Endothelial cell of umbilical vein (primary cell): ENCODE results near the gene ARHGAP15. TPM values are rescaled to one million over a fixed set of nuclear protein-coding genes. Genes with fewer than 3 reads are reported as not detected.

Experiments used
- BruUV-seq: library from RNA; stranded (reverse); fragments of 400-500 nt; replicated peaks from 2 replicates; lab custom pipeline; 2021; lab: Mats Ljungman, UMichigan
- CTCF ChIA-PET: fragments of 300-600, 350-600 bp; sonication (Branson Sonifier 250); formaldehyde crosslinking; loops from one replicate; lab custom pipeline; 2021; ENCODE audit warnings: antibody characterized with exemption, inconsistent platforms; lab: Charles Lee
- POLR2A ChIA-PET: fragments of 300-600, 350-600 bp; sonication (Branson Sonifier 250); formaldehyde crosslinking; loops from one replicate; lab custom pipeline; 2021; ENCODE audit warnings: antibody characterized with exemption, inconsistent platforms; lab: Charles Lee
- DNase-seq: peaks from one replicate; pipeline ENCODE4 v3.0.0-alpha.2; 2011; ENCODE audit warnings: low read depth, low spot score
- FAIRE-seq: peaks from 2 replicates; lab custom pipeline; 2011; peaks lifted over from hg19 to GRCh38; lab: Jason Lieb, UNC
- H2AFZ ChIP-seq: 2 replicates; pipeline ENCODE4 v1.6.0; 2012; ENCODE audit warnings: low read depth, low read length, control low read depth, inconsistent platforms
- H3K27ac ChIP-seq: 2 replicates; pipeline ENCODE4 v1.5.1; 2011; ENCODE audit warnings: low read depth, mild to moderate bottlenecking, control low read depth, low read length, moderate library complexity; ENCODE audit not compliant: insufficient read depth
- H3K27me3 ChIP-seq, 2 experiments: 2 replicates each; pipeline versions ENCODE4 v1.6.0 to v1.6.1; 2011; ENCODE audit warnings: low read length in 2 of 2, mixed read lengths in 1 of 2; ENCODE audit not compliant: control insufficient read depth in 2 of 2, insufficient read depth in 2 of 2
- H3K36me3 ChIP-seq, 2 experiments: 2 replicates in 1 of 2; 3 replicates in 1 of 2; pipeline ENCODE4 v1.5.1; 2011; ENCODE audit warnings: low read length in 2 of 2, mild to moderate bottlenecking in 1 of 2, moderate library complexity in 1 of 2; ENCODE audit not compliant: control insufficient read depth in 2 of 2, insufficient read depth in 2 of 2; ENCODE audit errors: extremely low read depth in 1 of 2
- H3K4me1 ChIP-seq: 3 replicates; pipeline ENCODE4 v1.5.1; 2011; ENCODE audit warnings: mild to moderate bottlenecking, low read length; ENCODE audit not compliant: control insufficient read depth, insufficient read depth; ENCODE audit errors: extremely low read depth
- H3K4me2 ChIP-seq: 2 replicates; pipeline ENCODE4 v1.6.1; 2011; ENCODE audit warnings: low read length, control low read depth, mixed read lengths; ENCODE audit not compliant: insufficient read depth
- H3K4me3 ChIP-seq, 3 experiments: fragments of 200-600 bp in 1 of 3; sonication (generic), shearing (Covaris generic) in 1 of 3; replicated peaks in 1 of 3; 2 replicates each; pipeline ENCODE4 v1.5.1; 2011 to 2016; ENCODE audit warnings: control low read depth in 3 of 3, low read length in 3 of 3, mild to moderate bottlenecking in 2 of 3, inconsistent platforms in 1 of 3, low read depth in 1 of 3, moderate library complexity in 1 of 3; ENCODE audit not compliant: insufficient read depth in 1 of 3
- H3K79me2 ChIP-seq: 2 replicates; pipeline ENCODE4 v1.6.0; 2012; ENCODE audit warnings: low read length, inconsistent platforms; ENCODE audit not compliant: control insufficient read depth, insufficient read depth
- H3K9ac ChIP-seq: replicated peaks from 2 replicates; pipeline ENCODE3; 2011; ENCODE audit warnings: low read length, control low read depth; ENCODE audit not compliant: insufficient read depth; ENCODE audit errors: extremely low read depth
- H3K9me1 ChIP-seq: replicated peaks from 3 replicates; pipeline ENCODE4 v1.6.0; 2011; ENCODE audit warnings: mild to moderate bottlenecking, low read length; ENCODE audit not compliant: control insufficient read depth, insufficient read depth; ENCODE audit errors: extremely low read depth
- H3K9me3 ChIP-seq: replicated peaks from 2 replicates; pipeline ENCODE4 v1.5.1; 2012; ENCODE audit warnings: low read length, inconsistent platforms; ENCODE audit not compliant: control insufficient read depth, insufficient read depth
- H4K20me1 ChIP-seq: replicated peaks from 2 replicates; pipeline ENCODE3; 2011; ENCODE audit warnings: mild to moderate bottlenecking, low read length; ENCODE audit not compliant: control insufficient read depth, insufficient read depth; ENCODE audit errors: extremely low read depth
- CTCF ChIP-seq, 2 donors: IDR thresholded peaks; 1 replicate in 1 of 2; 2 replicates in 1 of 2; pipeline ENCODE4 v1.5.1; 2011; ENCODE audit warnings: low read length in 2 of 2, mild to moderate bottlenecking in 2 of 2, moderate library complexity in 2 of 2, control low read depth in 1 of 2, inconsistent platforms in 1 of 2, low read depth in 1 of 2; ENCODE audit not compliant: insufficient read depth in 1 of 2; ENCODE audit errors: extremely low read depth in 1 of 2
- EZH2 ChIP-seq: IDR thresholded peaks from 2 replicates; pipeline ENCODE4 v1.6.1; 2012; ENCODE audit warnings: borderline replicate concordance, low read depth, mild to moderate bottlenecking, moderate library complexity, low read length, inconsistent platforms; ENCODE audit not compliant: severe bottlenecking
- FOS ChIP-seq: IDR thresholded peaks from 2 replicates; pipeline ENCODE4 v1.6.1; 2011; ENCODE audit warnings: mild to moderate bottlenecking, low read length, moderate library complexity, borderline replicate concordance; ENCODE audit not compliant: insufficient read depth
- GATA2 ChIP-seq: IDR thresholded peaks from 2 replicates; pipeline ENCODE4 v1.7.0; 2011; ENCODE audit warnings: low read depth, mild to moderate bottlenecking, moderate library complexity, mixed read lengths, low read length; ENCODE audit not compliant: insufficient read length, insufficient read depth
- JUN ChIP-seq: IDR thresholded peaks from 2 replicates; pipeline ENCODE4 v1.6.1; 2011; ENCODE audit warnings: borderline replicate concordance, low read depth; ENCODE audit not compliant: insufficient read length, insufficient read depth
- MAX ChIP-seq: IDR thresholded peaks from 2 replicates; pipeline ENCODE4 v1.6.1; 2011; ENCODE audit not compliant: insufficient read depth, insufficient read length
- MYC ChIP-seq: IDR thresholded peaks from one replicate; pipeline ENCODE4 v1.6.1; 2011; ENCODE audit warnings: mild to moderate bottlenecking, low read depth, low read length
- POLR2A ChIP-seq: IDR thresholded peaks from 2 replicates; pipeline ENCODE4 v1.6.1; 2012; ENCODE audit warnings: low read depth, mild to moderate bottlenecking, control low read depth, low read length
- POLR2AphosphoS5 ChIP-seq: IDR thresholded peaks from 2 replicates; pipeline ENCODE4 v1.6.1; 2012; ENCODE audit warnings: low read depth, mild to moderate bottlenecking, control low read depth, low read length, moderate library complexity; ENCODE audit not compliant: insufficient read depth
- dilution Hi-C: fragments of 300-500 bp; cut with MboI; formaldehyde crosslinking; loops from one replicate; pipeline ENCODE4 v1.15.0; 2019; ENCODE audit warnings: low sequenced_read_pairs; ENCODE audit not compliant: extremely low pct_ligation_motif_present
- intact Hi-C: fragments of 100-400 bp; cut with micrococcal nuclease; formaldehyde crosslinking; loops from one replicate; pipeline ENCODE4 v1.10.0; 2022
- polyA plus RNA-seq, 4 experiments: library from polyadenylated mRNA; depleted of rRNA in 3 of 4; stranded (reverse) in 3 of 4; unstranded in 1 of 4; fragments of >200 nt; gene quantifications; 2 replicates each; pipeline versions ENCODE4 v1.2.1 to v1.2.3, GENCODE V29; 2011 to 2012; ENCODE audit warnings: missing spikeins in 1 of 4
- total RNA-seq: library from RNA; stranded (reverse); gene quantifications from 2 replicates; pipeline ENCODE4 v1.2.3, GENCODE V29; 2021

Gene ARHGAP15
- total and polyA plus RNA-seq, 2 donors (not counting 3 experiments of a cell fraction or from before 2014, with no cell fraction given): not detected

GRCh38 chr2:143132355-143132754 lies 3.1 kb downstream of the ARHGAP15 start:
- no TSS peak for BruUV-seq
- TF ChIP-seq MAX: no peak
- no peak for TF ChIP-seq POLR2AphosphoS5
- no peak for TF ChIP-seq JUN
- no peak for TF ChIP-seq MYC
- no peak for TF ChIP-seq EZH2
- TF ChIP-seq FOS: no peak
- TF ChIP-seq CTCF (IDR thresholded peaks at IDR 0.05; ENCODE audit: extremely low read depth in 1 of 2, insufficient read depth in 1 of 2, low read depth in 1 of 2, low read length in 2 of 2): no peak
- TF ChIP-seq POLR2A: no peak
- no peak for TF ChIP-seq GATA2
- Histone ChIP-seq H2AFZ (no peak overlapping the region), H3K9ac (no peak overlapping the region), H3K4me3 (no peak overlapping the region), H3K27me3 (peaks cover 0 to 2% of the 10 kb centered on the region in 2 experiments), H3K4me2 (no peak overlapping the region), H3K9me3 (no peaks in the 10 kb centered on the region), H3K9me1 (no peaks in the 10 kb centered on the region), H3K27ac (no peak overlapping the region), H3K4me1 (no peaks in the 10 kb centered on the region), H4K20me1 (no peaks in the 10 kb centered on the region), H3K79me2 (no peaks in the 10 kb centered on the region), H3K36me3 (no peaks in the 10 kb centered on the region)
- intact Hi-C loops (no loop called here), dilution Hi-C loops (no loop called here)
- DNase-seq (no peak), FAIRE-seq (no peak)
- POLR2A ChIA-PET: no interaction called here
- CTCF ChIA-PET: interaction anchor here (0.8 to 1.6 kb wide), 5 partner anchors 8 to 98 kb away, joined by 3 to 5 read pairs (median 4); no protein-coding TSS in a partner anchor
